Naive thymus-derived CD8-positive, alpha-beta T cell (primary cell): Measurements from ENCODE around the gene PLCG1. TPM values are rescaled to one million over a fixed set of nuclear protein-coding genes. Genes with fewer than 3 reads are reported as not detected.

Source experiments
- ATAC-seq, 2 donors: fragments of 150-1000 bp; cut with Tn5 transposase in 1 of 2; sonication (Bioruptor Pico), chemical (Tn5 transposase) in 1 of 2; 1 replicate in 1 of 2; 2 replicates in 1 of 2; pipeline ENCODE4 v1.10.0; 2021; ENCODE audit warnings: mild to moderate bottlenecking in 2 of 2, moderate library complexity in 2 of 2
- POLR2A ChIA-PET: fragments of 350-600 bp; sonication (Branson Sonifier 250); formaldehyde crosslinking; loops from one replicate; lab custom pipeline; 2021; ENCODE audit warnings: antibody characterized with exemption; lab: Charles Lee
- DNase-seq, 10 donors: peaks; one replicate each; pipeline versions ENCODE4 v3.0.0 to v3.0.0-alpha.2; 2020 to 2022
- H3K27ac Mint-ChIP-seq, 10 donors: one replicate each; pipeline ENCODE4 v1.8.0; 2020 to 2022; ENCODE audit warnings: mild to moderate bottlenecking in 10 of 10, mixed read lengths in 10 of 10, moderate library complexity in 4 of 10, inconsistent platforms in 1 of 10
- H3K27me3 Mint-ChIP-seq, 5 donors: one replicate each; pipeline ENCODE4 v1.8.0; 2021 to 2022; ENCODE audit warnings: mixed read lengths in 5 of 5
- H3K36me3 Mint-ChIP-seq, 3 donors: one replicate each; pipeline ENCODE4 v1.8.0; 2020 to 2022; ENCODE audit warnings: mixed read lengths in 3 of 3, mild to moderate bottlenecking in 2 of 3, inconsistent platforms in 1 of 3
- H3K4me1 Mint-ChIP-seq, 4 donors: one replicate each; pipeline ENCODE4 v1.8.0; 2021 to 2022; ENCODE audit warnings: mixed read lengths in 4 of 4
- H3K4me3 Mint-ChIP-seq, 10 donors: one replicate each; pipeline ENCODE4 v1.8.0; 2020 to 2022; ENCODE audit warnings: mild to moderate bottlenecking in 10 of 10, mixed read lengths in 10 of 10, moderate library complexity in 6 of 10, inconsistent platforms in 1 of 10
- H3K9me3 Mint-ChIP-seq, 9 donors: one replicate each; pipeline ENCODE4 v1.8.0; 2020 to 2022; ENCODE audit warnings: mixed read lengths in 9 of 9, mild to moderate bottlenecking in 3 of 9, inconsistent platforms in 1 of 9, moderate library complexity in 1 of 9
- polyA plus RNA-seq, 3 donors: library from polyadenylated mRNA; unstranded; fragments of 300-500 nt; fragmentation: Illumina TruSeq; gene quantifications; one replicate each; pipeline ENCODE4 v1.2.3, GENCODE V29; 2021
- total RNA-seq, 8 experiments: library from RNA in 2 of 8; stranded (reverse) in 2 of 8; gene quantifications; one replicate each; pipeline ENCODE4 v1.2.3 and lab custom pipeline; 2021 to 2026

PLCG1 gene
- total and polyA plus RNA-seq, 5 experiments from 2014 or later = 37.4 to 393 (median 92.5) TPM

GRCh38 chr20:41178904-41179432 lies 41.6 kb downstream of the PLCG1 start:
- no peak for ATAC-seq
- POLR2A ChIA-PET = no interaction called here
- Mint-ChIP-seq H3K4me3 (no peak overlapping the region), H3K36me3 (peaks cover 0 to 39% (median 0%) of the 10 kb centered on the region in 3 donors), H3K27me3 (no peaks in the 10 kb centered on the region), H3K27ac (peak overlapping the region; percentile 44 to 85 (median 78)), H3K9me3 (no peaks in the 10 kb centered on the region), H3K4me1 (peaks cover 9 to 44% (median 28%) of the 10 kb centered on the region in 4 donors)
- DNase-seq = no peak

- Mint-ChIP-seq H3K4me1 (peaks cover 8 to 42% (median 24%) of the 10 kb centered on the region in 4 donors), H3K27ac (peak overlapping the region in 9 of 10 donors; percentile 67 to 86 (median 84)), H3K36me3 (peaks cover 0 to 30% (median 0%) of the 10 kb centered on the region in 3 donors), H3K4me3 (no peak overlapping the region), H3K27me3 (no peaks in the 10 kb centered on the region), H3K9me3 (no peaks in the 10 kb centered on the region)
- ATAC-seq (no peak), DNase-seq (peak in 1 of 10 donors; percentile 6)
- POLR2A ChIA-PET = interaction anchor here (1.2 to 1.4 kb wide), 2 partner anchors 10 to 42 kb away, joined by 3 to 4 read pairs; no protein-coding TSS in a partner anchor
These were observed 42.6 kb downstream of the PLCG1 start for GRCh38 chr20:41179961-41180360.

GRCh38 chr20:41180599-41181333 lies 43.4 kb downstream of the PLCG1 start:
- Mint-ChIP-seq H3K27me3 (no peaks in the 10 kb centered on the region), H3K4me3 (no peak overlapping the region), H3K27ac (peak overlapping the region; percentile 67 to 92 (median 84)), H3K4me1 (peaks cover 7 to 46% (median 22%) of the 10 kb centered on the region in 4 donors), H3K36me3 (peaks cover 0 to 24% (median 0%) of the 10 kb centered on the region in 3 donors), H3K9me3 (no peaks in the 10 kb centered on the region)
- ATAC-seq = no peak
- peak in 1 of 10 donors; percentile 6 for DNase-seq
- POLR2A ChIA-PET = interaction anchor here (1.2 to 1.4 kb wide), 3 partner anchors 11 to 42 kb away, joined by 3 to 5 read pairs (median 4); no protein-coding TSS in a partner anchor

- Mint-ChIP-seq H3K27ac (peak overlapping the region; percentile 73 to 92 (median 86)), H3K4me1 (peaks cover 4 to 47% (median 20%) of the 10 kb centered on the region in 4 donors), H3K9me3 (no peaks in the 10 kb centered on the region), H3K36me3 (peaks cover 0 to 16% (median 0%) of the 10 kb centered on the region in 3 donors), H3K4me3 (no peak overlapping the region), H3K27me3 (no peaks in the 10 kb centered on the region)
- ATAC-seq = no peak
- DNase-seq = peak in 1 of 10 donors; percentile 5
- POLR2A ChIA-PET = interaction anchor here (1.4 kb wide), 1 partner anchor 25 kb away, joined by 5 read pairs; no protein-coding TSS in a partner anchor
These were observed 44.2 kb downstream of the PLCG1 start for GRCh38 chr20:41181567-41181966.

- POLR2A ChIA-PET = interaction anchor here (1.4 kb wide), 1 partner anchor 26 kb away, joined by 5 read pairs; no protein-coding TSS in a partner anchor
- H3K4me3 Mint-ChIP-seq = peak overlapping the region in 2 of 10 donors; percentile 2 to 35
- DNase-seq (no peak), ATAC-seq (no peak)
- no peaks in the 10 kb centered on the region for H3K27me3 Mint-ChIP-seq
- peaks cover 0 to 12% (median 0%) of the 10 kb centered on the region in 3 donors for H3K36me3 Mint-ChIP-seq
- H3K27ac Mint-ChIP-seq = peak overlapping the region; percentile 70 to 90 (median 87)
- no peaks in the 10 kb centered on the region for H3K9me3 Mint-ChIP-seq
- peaks cover 4 to 44% (median 20%) of the 10 kb centered on the region in 4 donors for H3K4me1 Mint-ChIP-seq
These were observed 45.2 kb downstream of the PLCG1 start for GRCh38 chr20:41182296-41183212.

GRCh38 chr20:41183391-41183790 lies 46.0 kb downstream of the PLCG1 start:
- H3K4me3 Mint-ChIP-seq = no peak overlapping the region
- no peak for ATAC-seq
- H3K4me1 Mint-ChIP-seq = peaks cover 4 to 44% (median 19%) of the 10 kb centered on the region in 4 donors
- no peaks in the 10 kb centered on the region for H3K27me3 Mint-ChIP-seq
- peak overlapping the region in 8 of 10 donors; percentile 4 to 85 (median 61) for H3K27ac Mint-ChIP-seq
- peaks cover 0 to 4% (median 0%) of the 10 kb centered on the region in 3 donors for H3K36me3 Mint-ChIP-seq
- POLR2A ChIA-PET = interaction anchor here (0.9 kb wide), 1 partner anchor 16 kb away, joined by 3 read pairs; no protein-coding TSS in a partner anchor
- H3K9me3 Mint-ChIP-seq = no peaks in the 10 kb centered on the region
- no peak for DNase-seq

GRCh38 chr20:41183831-41184230 lies 46.5 kb downstream of the PLCG1 start:
- POLR2A ChIA-PET = interaction anchor here (0.9 kb wide), 1 partner anchor 16 kb away, joined by 3 read pairs; no protein-coding TSS in a partner anchor
- DNase-seq (peak in 1 of 10 donors; percentile 5), ATAC-seq (no peak)
- H3K9me3 Mint-ChIP-seq = no peaks in the 10 kb centered on the region
- peaks cover 4 to 44% (median 18%) of the 10 kb centered on the region in 4 donors for H3K4me1 Mint-ChIP-seq
- no peaks in the 10 kb centered on the region for H3K27me3 Mint-ChIP-seq
- peaks cover 0 to 3% (median 0%) of the 10 kb centered on the region in 3 donors for H3K36me3 Mint-ChIP-seq
- peak overlapping the region in 8 of 10 donors; percentile 22 to 85 (median 74) for H3K27ac Mint-ChIP-seq
- no peak overlapping the region for H3K4me3 Mint-ChIP-seq

- DNase-seq (peak in 1 of 10 donors; percentile 7), ATAC-seq (no peak)
- POLR2A ChIA-PET = no interaction called here
- H3K36me3 Mint-ChIP-seq = peaks cover 0 to 5% (median 2%) of the 10 kb centered on the region in 3 donors
- no peaks in the 10 kb centered on the region for H3K27me3 Mint-ChIP-seq
- peaks cover 0 to 2% (median 0%) of the 10 kb centered on the region in 9 donors for H3K9me3 Mint-ChIP-seq
- peaks cover 4 to 41% (median 16%) of the 10 kb centered on the region in 4 donors for H3K4me1 Mint-ChIP-seq
- no peak overlapping the region for H3K4me3 Mint-ChIP-seq
- H3K27ac Mint-ChIP-seq = peak overlapping the region in 8 of 10 donors; percentile 3 to 85 (median 54)
These were observed 47.8 kb downstream of the PLCG1 start for GRCh38 chr20:41185013-41185757.

GRCh38 chr20:41187668-41188067 lies 50.3 kb downstream of the PLCG1 start:
- POLR2A ChIA-PET = interaction anchor here (0.6 kb wide), 1 partner anchor 45 kb away, joined by 3 read pairs; no protein-coding TSS in a partner anchor
- DNase-seq = no peak
- peaks cover 1 to 21% (median 6%) of the 10 kb centered on the region in 4 donors for H3K4me1 Mint-ChIP-seq
- no peak for ATAC-seq
- H3K27me3 Mint-ChIP-seq = no peaks in the 10 kb centered on the region
- H3K27ac Mint-ChIP-seq = peak overlapping the region in 1 of 10 donors; percentile 24
- H3K4me3 Mint-ChIP-seq = peak overlapping the region in 1 of 10 donors; percentile 29
- H3K9me3 Mint-ChIP-seq = peaks cover 0 to 19% (median 12%) of the 10 kb centered on the region in 9 donors
- H3K36me3 Mint-ChIP-seq = peaks cover 6 to 15% (median 12%) of the 10 kb centered on the region in 3 donors

- DNase-seq (no peak), ATAC-seq (no peak)
- Mint-ChIP-seq H3K27me3 (no peaks in the 10 kb centered on the region), H3K27ac (peak overlapping the region in 1 of 10 donors; percentile 29), H3K9me3 (peaks cover 0 to 19% (median 12%) of the 10 kb centered on the region in 9 donors), H3K4me1 (peaks cover 1 to 17% (median 9%) of the 10 kb centered on the region in 4 donors), H3K36me3 (peaks cover 8 to 20% (median 17%) of the 10 kb centered on the region in 3 donors), H3K4me3 (no peak overlapping the region)
- POLR2A ChIA-PET = interaction anchor here (1.1 kb wide), 1 partner anchor 35 kb away, joined by 5 read pairs; no protein-coding TSS in a partner anchor
These were observed 54.5 kb downstream of the PLCG1 start for GRCh38 chr20:41191562-41192500.
